IMR-90 (cell line): ENCODE measurements around the gene FUT2. TPM values are rescaled to one million over a fixed set of nuclear protein-coding genes. Genes with fewer than 3 reads are reported as not detected.

Experiments
- ATAC-seq: fragments of 200-7000 bp; cut with Tn5 transposase; 2 replicates; pipeline ENCODE4 v1.9.1; 2020; ENCODE audit warnings: low read depth, mild to moderate bottlenecking, moderate library complexity
- BruUV-seq: library from RNA; stranded (reverse); fragments of 400-500 nt; replicated peaks from 2 replicates; lab custom pipeline; 2021; lab: Mats Ljungman, UMichigan
- CTCF ChIA-PET: fragments of 300-600 bp; formaldehyde crosslinking; extraction: SDS; loops from one replicate; lab custom pipeline; 2021; ENCODE audit warnings: antibody characterized with exemption; lab: Yijun Ruan, JAX
- POLR2A ChIA-PET: fragments of 300-600 bp; sonication (Branson Sonifier 250); formaldehyde crosslinking; loops from one replicate; lab custom pipeline; 2022; ENCODE audit warnings: antibody characterized with exemption; ENCODE audit not compliant: unreplicated experiment; lab: Charles Lee
- DNase-seq: peaks from one replicate; pipeline ENCODE4 v3.0.0; 2013
- H2AFZ ChIP-seq: replicated peaks from 2 replicates; pipeline ENCODE3; 2013; ENCODE audit warnings: low read length, mild to moderate bottlenecking; ENCODE audit not compliant: poor library complexity
- H2AK5ac ChIP-seq: 2 replicates; pipeline ENCODE4 v1.6.1; 2013; ENCODE audit warnings: low read depth, low read length, inconsistent platforms
- H2AK9ac ChIP-seq: replicated peaks from 2 replicates; pipeline ENCODE3; 2013; ENCODE audit warnings: mild to moderate bottlenecking, low read depth, low read length, moderate library complexity; ENCODE audit not compliant: poor library complexity
- H2BK120ac ChIP-seq: 2 replicates; pipeline ENCODE4 v1.6.1; 2013; ENCODE audit warnings: low read depth, low read length, inconsistent platforms
- H2BK15ac ChIP-seq: 3 replicates; pipeline ENCODE4 v1.6.1; 2013; ENCODE audit warnings: low read depth, low read length, inconsistent platforms
- H2BK20ac ChIP-seq: 2 replicates; pipeline ENCODE4 v1.6.1; 2013; ENCODE audit warnings: low read depth, mild to moderate bottlenecking, inconsistent platforms, low read length, moderate library complexity
- H2BK5ac ChIP-seq: 2 replicates; pipeline ENCODE4 v1.6.1; 2013; ENCODE audit warnings: mild to moderate bottlenecking, low read depth, low read length, inconsistent platforms; ENCODE audit not compliant: poor library complexity, severe bottlenecking
- H3K14ac ChIP-seq: replicated peaks from 2 replicates; pipeline ENCODE4 v1.6.1; 2013; ENCODE audit warnings: low read depth, low read length, inconsistent platforms
- H3K18ac ChIP-seq: 2 replicates; pipeline ENCODE4 v1.6.1; 2013; ENCODE audit warnings: low read depth, low read length, control low read depth
- H3K23ac ChIP-seq: 2 replicates; pipeline ENCODE4 v1.6.1; 2013; ENCODE audit warnings: low read depth, low read length, inconsistent platforms
- H3K27ac ChIP-seq: 2 replicates; pipeline ENCODE4 v1.5.1; 2013; ENCODE audit warnings: mild to moderate bottlenecking, control low read depth, low read length; ENCODE audit not compliant: insufficient read depth
- H3K27me3 ChIP-seq: 2 replicates; pipeline ENCODE4 v1.6.1; 2013; ENCODE audit warnings: low read length; ENCODE audit not compliant: control insufficient read depth, insufficient read depth
- H3K36me3 ChIP-seq: 2 replicates; pipeline ENCODE4 v1.6.1; 2013; ENCODE audit warnings: low read length, mixed read lengths; ENCODE audit not compliant: control insufficient read depth, insufficient read depth
- H3K4ac ChIP-seq: 2 replicates; pipeline ENCODE4 v1.6.1; 2013; ENCODE audit warnings: low read depth, low read length, inconsistent platforms
- H3K4me1 ChIP-seq: 2 replicates; pipeline ENCODE4 v1.6.1; 2013; ENCODE audit warnings: low read length, mixed read lengths; ENCODE audit not compliant: control insufficient read depth, insufficient read depth
- H3K4me2 ChIP-seq: 2 replicates; pipeline ENCODE4 v1.6.1; 2013; ENCODE audit warnings: low read depth, mild to moderate bottlenecking, control low read depth, low read length, moderate library complexity
- H3K4me3 ChIP-seq: 2 replicates; pipeline ENCODE4 v1.5.1; 2013; ENCODE audit warnings: low read depth, mild to moderate bottlenecking, control low read depth, low read length, moderate library complexity; ENCODE audit not compliant: insufficient read depth
- H3K56ac ChIP-seq: 2 replicates; pipeline ENCODE4 v1.6.1; 2013; ENCODE audit warnings: low read length, inconsistent platforms; ENCODE audit not compliant: insufficient read depth; ENCODE audit errors: extremely low read depth
- H3K79me1 ChIP-seq, 2 experiments: 2 replicates each; pipeline ENCODE4 v1.6.1; 2013; ENCODE audit warnings: low read length in 2 of 2, inconsistent platforms in 1 of 2, low read depth in 1 of 2
- H3K9ac ChIP-seq: 2 replicates; pipeline ENCODE4 v1.6.1; 2013; ENCODE audit warnings: low read depth, low read length, control low read depth
- H3K9me1 ChIP-seq: 2 replicates; pipeline ENCODE4 v1.6.1; 2013; ENCODE audit warnings: low read length, inconsistent platforms; ENCODE audit not compliant: insufficient read depth
- H3K9me3 ChIP-seq: 2 replicates; pipeline ENCODE4 v1.6.1; 2013; ENCODE audit warnings: low read length; ENCODE audit not compliant: control insufficient read depth, insufficient read depth
- H4K20me1 ChIP-seq: 2 replicates; pipeline ENCODE4 v1.6.1; 2013; ENCODE audit warnings: low read length, inconsistent platforms; ENCODE audit not compliant: insufficient read depth
- H4K5ac ChIP-seq: 2 replicates; pipeline ENCODE4 v1.6.1; 2013; ENCODE audit warnings: mild to moderate bottlenecking, low read depth, low read length, control low read depth
- H4K8ac ChIP-seq, 2 experiments: 2 replicates each; pipeline ENCODE4 v1.6.1; 2013; ENCODE audit warnings: low read depth in 2 of 2, low read length in 2 of 2, control low read depth in 1 of 2, inconsistent platforms in 1 of 2
- H4K91ac ChIP-seq: 2 replicates; pipeline ENCODE4 v1.6.1; 2013; ENCODE audit warnings: low read depth, low read length, inconsistent platforms; ENCODE audit not compliant: insufficient read depth
- BHLHE40 ChIP-seq: fragments of 150-350 bp; IDR thresholded peaks from 2 replicates; pipeline ENCODE4 v1.6.1; 2016; ENCODE audit warnings: mild to moderate bottlenecking, low read depth, low read length
- CEBPB ChIP-seq: IDR thresholded peaks from 2 replicates; pipeline ENCODE4 v1.6.1; 2012; ENCODE audit warnings: low read depth, low read length, improper control_type of control experiment
- CHD1 ChIP-seq: IDR thresholded peaks from 2 replicates; pipeline ENCODE4 v1.6.1; 2012; ENCODE audit warnings: low read depth, low read length, improper control_type of control experiment
- CTCF ChIP-seq: conservative IDR thresholded peaks from 2 replicates; pipeline ENCODE4 v1.5.1; 2012; ENCODE audit warnings: mild to moderate bottlenecking, low read depth, low read length, improper control_type of control experiment
- FOS ChIP-seq: fragments of 150-350 bp; IDR thresholded peaks from 2 replicates; pipeline ENCODE4 v1.6.1; 2016; ENCODE audit warnings: low read depth, low read length
- MAFK ChIP-seq: IDR thresholded peaks from 2 replicates; pipeline ENCODE4 v1.6.1; 2012; ENCODE audit warnings: low read depth, low read length, improper control_type of control experiment
- MAZ ChIP-seq: IDR thresholded peaks from 2 replicates; pipeline ENCODE4 v1.6.1; 2012; ENCODE audit warnings: low read depth, mild to moderate bottlenecking, low read length, improper control_type of control experiment, moderate library complexity, borderline replicate concordance
- MXI1 ChIP-seq: IDR thresholded peaks from 2 replicates; pipeline ENCODE4 v1.6.1; 2012; ENCODE audit warnings: low read depth, mild to moderate bottlenecking, low read length, moderate library complexity, borderline replicate concordance
- NFE2L2 ChIP-seq: fragments of 150-350 bp; IDR thresholded peaks from 2 replicates; pipeline ENCODE4 v1.6.1; 2016; ENCODE audit warnings: low read depth, mild to moderate bottlenecking, low read length
- POLR2A ChIP-seq: IDR thresholded peaks from 2 replicates; pipeline ENCODE4 v1.6.1; 2012; ENCODE audit warnings: mild to moderate bottlenecking, low read depth, low read length
- RAD21 ChIP-seq: IDR thresholded peaks from 2 replicates; pipeline ENCODE4 v1.6.1; 2012; ENCODE audit warnings: low read length, improper control_type of control experiment
- RCOR1 ChIP-seq: IDR thresholded peaks from 2 replicates; pipeline ENCODE4 v1.6.1; 2012; ENCODE audit warnings: mild to moderate bottlenecking, low read length, improper control_type of control experiment; ENCODE audit not compliant: insufficient replicate concordance
- RFX5 ChIP-seq: IDR thresholded peaks from 2 replicates; pipeline ENCODE4 v1.8.0; 2012; ENCODE audit warnings: low read depth, mild to moderate bottlenecking, low read length, moderate library complexity
- SMC3 ChIP-seq: fragments of 150-350 bp; IDR thresholded peaks from 2 replicates; pipeline ENCODE4 v1.6.1; 2016; ENCODE audit warnings: low read depth, mild to moderate bottlenecking, antibody characterized with exemption, low read length, moderate library complexity
- USF2 ChIP-seq: fragments of 150-350 bp; IDR thresholded peaks from 2 replicates; pipeline ENCODE4 v1.6.1; 2017; ENCODE audit warnings: mild to moderate bottlenecking, antibody characterized with exemption, low read length, low read depth
- WGBS, 2 experiments: methylation state at CpG; one replicate each; pipeline versions ENCODE4 v1.1.5 to v1.1.7; 2013; ENCODE audit warnings: missing lambda C conversion rate in 2 of 2; ENCODE audit not compliant: insufficient read length in 1 of 2; ENCODE audit errors: extremely low coverage in 2 of 2; 5-methylcytosine and 5-hydroxymethylcytosine counted together
- dilution Hi-C: fragments of 300-500 bp; cut with HindIII; formaldehyde crosslinking; loops from one replicate; pipeline ENCODE4 v1.14.3; 2018; ENCODE audit warnings: low sequenced_read_pairs; ENCODE audit not compliant: unreplicated experiment
- in situ Hi-C: fragments of 300-500 bp; cut with MboI; formaldehyde crosslinking; loops from 3 replicates; pipeline ENCODE4 v1.14.3; 2019; ENCODE audit warnings: low sequenced_read_pairs, inconsistent platforms, mixed read lengths
- intact Hi-C: fragments of 100-400 bp; cut with micrococcal nuclease; formaldehyde crosslinking; loops from 2 replicates; pipeline ENCODE4 v1.10.0; 2022
- polyA plus RNA-seq, 3 experiments: library from polyadenylated mRNA; depleted of rRNA; stranded (reverse); fragments of >200 nt; gene quantifications; 2 replicates each; pipeline ENCODE4 v1.2.3, GENCODE V29; 2012; ENCODE audit warnings: low replicate concordance in 1 of 3
- total RNA-seq: library from RNA; depleted of rRNA; stranded (reverse); fragments of >200 nt; gene quantifications from 2 replicates; pipeline ENCODE4 v1.2.3, GENCODE V29; 2012
- TF ChIP-seq, protein P1 (sequence below): fragments of 150-350 bp; IDR thresholded peaks from 2 replicates; pipeline ENCODE4 v1.6.1; 2016; ENCODE audit warnings: low read depth, mild to moderate bottlenecking, low read length, moderate library complexity, borderline replicate concordance

Gene FUT2
- total and polyA plus RNA-seq, 2 of the 4 experiments (the other 2 are of a cell fraction): not detected

GRCh38 chr19:48673436-48674100 lies 22.2 kb upstream of the FUT2 start:
- no peak overlapping the region for H2BK20ac ChIP-seq
- no peak overlapping the region for H3K23ac ChIP-seq
- BruUV-seq: no TSS peak
- POLR2A ChIA-PET: no interaction called here
- no peak overlapping the region for H2BK120ac ChIP-seq
- no peak overlapping the region for H2BK5ac ChIP-seq
- peaks cover 9% of the 10 kb centered on the region; the same call in 1 of the 2 replicates for H3K27me3 ChIP-seq
- H3K4me1 ChIP-seq: no peaks in the 10 kb centered on the region
- H3K9ac ChIP-seq: no peak overlapping the region
- no peaks in the 10 kb centered on the region for H3K79me1 ChIP-seq
- no peak overlapping the region for H3K4me3 ChIP-seq
- intact Hi-C loops: loop anchor here (2.0 kb wide), 1 partner anchor 41 kb away; no protein-coding TSS in a partner anchor
- TF ChIP-seq NFE2L2 (no peak), RFX5 (no peak), RCOR1 (no peak), BHLHE40 (no peak), FOS (no peak), MAFK (no peak), POLR2A (no peak), MAZ (no peak), CEBPB (no peak), CTCF (no peak), MXI1 (no peak), RAD21 (no peak), SMC3 (no peak), USF2 (no peak), CHD1 (no peak)
- TF ChIP-seq, protein P1, sequence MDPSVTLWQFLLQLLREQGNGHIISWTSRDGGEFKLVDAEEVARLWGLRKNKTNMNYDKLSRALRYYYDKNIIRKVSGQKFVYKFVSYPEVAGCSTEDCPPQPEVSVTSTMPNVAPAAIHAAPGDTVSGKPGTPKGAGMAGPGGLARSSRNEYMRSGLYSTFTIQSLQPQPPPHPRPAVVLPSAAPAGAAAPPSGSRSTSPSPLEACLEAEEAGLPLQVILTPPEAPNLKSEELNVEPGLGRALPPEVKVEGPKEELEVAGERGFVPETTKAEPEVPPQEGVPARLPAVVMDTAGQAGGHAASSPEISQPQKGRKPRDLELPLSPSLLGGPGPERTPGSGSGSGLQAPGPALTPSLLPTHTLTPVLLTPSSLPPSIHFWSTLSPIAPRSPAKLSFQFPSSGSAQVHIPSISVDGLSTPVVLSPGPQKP: no peak
- H4K20me1 ChIP-seq: no peaks in the 10 kb centered on the region
- WGBS, 2 experiments: 63% methylated on average over 5 of the region's 25 CpGs; no CpG with 5 or more reads in 1 of the 2 experiments
- no peak for DNase-seq
- no peak overlapping the region for H3K18ac ChIP-seq
- no peak overlapping the region for H4K91ac ChIP-seq
- no peak overlapping the region for H4K8ac ChIP-seq
- no peaks in the 10 kb centered on the region for H3K9me3 ChIP-seq
- in situ Hi-C loops: no loop called here
- no peak overlapping the region for H3K27ac ChIP-seq
- no peak overlapping the region for H4K5ac ChIP-seq
- CTCF ChIA-PET: no interaction called here
- no peak overlapping the region for H2AK9ac ChIP-seq
- H2AFZ ChIP-seq: peak overlapping the region; percentile 39
- no peak overlapping the region for H3K56ac ChIP-seq
- no peak overlapping the region for H3K4me2 ChIP-seq
- H3K36me3 ChIP-seq: no peaks in the 10 kb centered on the region
- dilution Hi-C loops: no loop called here
- H2BK15ac ChIP-seq: no peak overlapping the region
- H3K9me1 ChIP-seq: no peaks in the 10 kb centered on the region
- no peak for ATAC-seq
- H3K14ac ChIP-seq: no peak overlapping the region
- no peak overlapping the region for H2AK5ac ChIP-seq
- no peak overlapping the region for H3K4ac ChIP-seq
